PFSK-1 (cell line): ENCODE data around the gene VRK3.

ENCODE experiments used
- POLR2AphosphoS5 ChIP-seq: IDR thresholded peaks from 2 replicates; pipeline ENCODE4 v1.6.1; 2012; ENCODE audit warnings: low read depth, mild to moderate bottlenecking, control low read depth, low read length, moderate library complexity
- REST ChIP-seq, 2 experiments: IDR thresholded peaks; 2 replicates each; pipeline versions ENCODE4 v1.6.1 to v1.8.0; 2011 to 2012; ENCODE audit warnings: low read depth in 2 of 2, low read length in 2 of 2, control low read depth in 1 of 2, inconsistent platforms in 1 of 2, mild to moderate bottlenecking in 1 of 2, moderate library complexity in 1 of 2; ENCODE audit not compliant: insufficient read depth in 1 of 2
- SIN3A ChIP-seq: IDR thresholded peaks from 2 replicates; pipeline ENCODE4 v1.6.1; 2012; ENCODE audit warnings: mild to moderate bottlenecking, low read length, moderate library complexity, borderline replicate concordance; ENCODE audit not compliant: insufficient read depth
- TAF1 ChIP-seq: IDR thresholded peaks from 2 replicates; pipeline ENCODE4 v1.6.1; 2012; ENCODE audit warnings: low read length, control low read depth, borderline replicate concordance; ENCODE audit not compliant: insufficient read depth

- TF ChIP-seq POLR2AphosphoS5 (no peak), TAF1 (no peak), REST (IDR thresholded peaks at IDR 0.05; ENCODE audit: insufficient read depth in 1 of 2, low read depth in 2 of 2, low read length in 2 of 2) (no peak), SIN3A (no peak)
Observed at GRCh38 chr19:50051964-50052363, 26.8 kb upstream of the VRK3 start.
